ENCODE measurements around the gene FERD3L.

Gene FERD3L

GRCh38 chr7:19117091-19117869 is 27.9 kb downstream of the FERD3L start, which contains the start of gene TWIST1:
Gene TWIST1 (minus strand): TSS chr7:19117636. CDS start chr7:19117321, 315 bp downstream.
- no peak for DNase-seq (ENCODE audit: low read depth in 2 of 2)

GRCh38 chr7:19116121-19117090 is 28.8 kb downstream of the FERD3L start:
- no peak for DNase-seq (ENCODE audit: low read depth in 2 of 2)

- no peak for DNase-seq (ENCODE audit: low read depth in 2 of 2)
These were observed 30.7 kb downstream of the FERD3L start for GRCh38 chr7:19114551-19114855.

GRCh38 chr7:19113855-19114550 is 31.2 kb downstream of the FERD3L start:
- DNase-seq (ENCODE audit: low read depth in 2 of 2): no peak

- DNase-seq (ENCODE audit: low read depth in 2 of 2): no peak
These were observed 32.2 kb downstream of the FERD3L start for GRCh38 chr7:19113002-19113350.

- no peak for DNase-seq (ENCODE audit: low read depth in 2 of 2)
These were observed 32.8 kb downstream of the FERD3L start for GRCh38 chr7:19112274-19113001.

GRCh38 chr7:19111474-19112273 is 33.5 kb downstream of the FERD3L start:
- DNase-seq (ENCODE audit: low read depth in 2 of 2): no peak

GRCh38 chr7:19110776-19111175 is 34.4 kb downstream of the FERD3L start:
- no peak for DNase-seq (ENCODE audit: low read depth in 2 of 2)

- DNase-seq (ENCODE audit: low read depth in 2 of 2): no peak
These were observed 35.0 kb downstream of the FERD3L start for GRCh38 chr7:19110026-19110730.

GRCh38 chr7:19109000-19109946 is 35.9 kb downstream of the FERD3L start:
- DNase-seq (ENCODE audit: low read depth in 2 of 2): no peak

GRCh38 chr7:19107356-19108146 is 37.7 kb downstream of the FERD3L start:
- no peak for DNase-seq (ENCODE audit: low read depth in 2 of 2)

GRCh38 chr7:19107081-19107355 is 38.2 kb downstream of the FERD3L start:
- no peak for DNase-seq (ENCODE audit: low read depth in 2 of 2)

GRCh38 chr7:19106241-19107080 is 38.8 kb downstream of the FERD3L start:
- no peak for DNase-seq (ENCODE audit: low read depth in 2 of 2)

- no peak for DNase-seq (ENCODE audit: low read depth in 2 of 2)
These were observed 39.7 kb downstream of the FERD3L start for GRCh38 chr7:19105546-19105945.

- DNase-seq (ENCODE audit: low read depth in 2 of 2): no peak
These were observed 40.4 kb downstream of the FERD3L start for GRCh38 chr7:19104811-19105210.

GRCh38 chr7:19102884-19103283 is 42.3 kb downstream of the FERD3L start:
- DNase-seq (ENCODE audit: low read depth in 2 of 2): no peak

- no peak for DNase-seq (ENCODE audit: low read depth in 2 of 2)
These were observed 43.3 kb downstream of the FERD3L start for GRCh38 chr7:19101909-19102308.
